Stimulated activated CD4-positive, alpha-beta T cell treated with anti-CD3 and anti-CD28 coated beads, Interleukin-1b, Interleukin-23, amount 100 ng/mL, for 1 hour (primary cell): Measurements from ENCODE around the gene COL11A2.
"Not testable (repeated sequence)": the region's sequence is repeated elsewhere in the genome, so short reads cannot be mapped to it uniquely, and the experiment has no call there.

Source experiments
- DNase-seq, 2 donors: peaks; one replicate each; pipeline ENCODE4 v3.0.0-alpha.2; 2020; ENCODE audit warnings: low read depth in 2 of 2

Gene COL11A2

DNA sequence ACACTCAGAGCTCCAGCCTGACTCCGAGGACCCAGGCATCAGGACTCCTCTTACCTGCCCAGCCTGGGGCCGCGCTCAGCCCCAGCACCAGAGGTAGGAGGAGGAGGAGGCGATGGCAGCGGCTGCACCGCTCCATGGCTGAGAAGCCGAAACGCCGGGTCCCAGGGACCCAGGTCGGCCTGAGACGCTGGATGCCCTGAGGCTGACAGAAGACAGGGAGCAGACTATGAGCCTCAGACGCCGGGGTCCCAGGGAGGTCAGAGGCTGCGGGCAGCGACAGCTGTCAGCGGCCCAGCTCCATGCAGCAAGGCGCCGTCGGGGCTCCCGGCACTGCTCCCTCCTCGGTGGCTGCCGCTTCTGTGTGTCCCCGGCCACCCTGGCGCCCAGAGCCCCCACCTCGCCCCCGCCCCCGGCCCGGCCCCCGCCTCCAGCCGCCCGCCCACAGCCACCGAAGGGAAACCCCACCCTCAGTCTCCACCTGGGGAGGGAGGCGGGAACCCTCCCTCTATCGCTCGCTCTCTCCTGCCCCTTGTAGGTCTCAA lies at the start of gene COL11A2:
COL11A2 (minus strand) TSS at position 363 of the 542 bp plus-strand sequence; CDS start at position 136, 227 bp downstream.
- DNase-seq, result no peak

DNA sequence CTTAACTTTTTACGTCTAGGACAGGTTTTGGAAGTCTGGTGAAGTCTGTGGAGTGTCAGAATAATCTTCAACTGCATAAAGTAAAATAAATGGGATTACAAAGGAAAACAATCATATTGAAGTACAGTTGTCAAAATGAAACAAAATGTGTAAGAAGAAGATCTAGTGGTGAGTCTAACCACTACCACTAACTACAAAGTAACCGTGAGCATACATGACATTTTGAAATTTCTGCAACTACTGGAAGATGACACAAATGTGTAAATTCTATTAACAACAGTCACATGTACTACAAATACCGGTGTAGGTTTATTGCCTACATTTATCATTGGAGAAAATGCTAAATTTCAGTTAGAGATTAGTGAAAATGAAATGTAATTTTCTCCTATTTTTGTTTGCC lies 49.7 kb upstream of the COL11A2 start:
- no peak for DNase-seq

- DNase-seq, result no peak
These were observed 45.5 kb upstream of the COL11A2 start for GRCh38 chr6:33237741-33238140.

GRCh38 chr6:33236852-33237251 lies 44.6 kb upstream of the COL11A2 start:
- no peak for DNase-seq

GRCh38 chr6:33236328-33236727 lies 44.1 kb upstream of the COL11A2 start:
- no peak for DNase-seq

- no peak for DNase-seq
These were observed 43.0 kb upstream of the COL11A2 start for GRCh38 chr6:33235221-33235634.

GRCh38 chr6:33226503-33227120 lies 34.3 kb upstream of the COL11A2 start:
- DNase-seq, result not testable (repeated sequence)

GRCh38 chr6:33217681-33218080 lies 25.4 kb upstream of the COL11A2 start:
- no peak for DNase-seq

DNA sequence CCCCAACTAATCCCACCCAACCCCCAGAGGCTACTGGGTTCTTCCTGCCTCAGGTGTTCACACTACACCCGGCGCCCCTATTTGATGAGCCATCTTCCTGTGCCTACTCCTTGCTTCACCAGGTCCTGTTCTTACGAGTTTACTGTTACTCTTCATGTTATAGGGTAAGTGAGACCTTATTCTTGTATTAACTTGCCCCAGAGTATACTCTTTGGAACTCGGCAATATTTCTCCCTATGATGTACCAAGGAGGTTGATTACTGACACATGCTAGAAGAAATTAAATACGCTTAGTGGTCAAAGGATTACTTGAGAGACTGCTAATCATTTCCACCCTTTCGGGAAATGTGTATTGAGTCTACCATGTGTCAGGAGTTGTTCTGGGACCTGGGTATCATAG lies 25.0 kb upstream of the COL11A2 start:
- DNase-seq, result no peak

DNA sequence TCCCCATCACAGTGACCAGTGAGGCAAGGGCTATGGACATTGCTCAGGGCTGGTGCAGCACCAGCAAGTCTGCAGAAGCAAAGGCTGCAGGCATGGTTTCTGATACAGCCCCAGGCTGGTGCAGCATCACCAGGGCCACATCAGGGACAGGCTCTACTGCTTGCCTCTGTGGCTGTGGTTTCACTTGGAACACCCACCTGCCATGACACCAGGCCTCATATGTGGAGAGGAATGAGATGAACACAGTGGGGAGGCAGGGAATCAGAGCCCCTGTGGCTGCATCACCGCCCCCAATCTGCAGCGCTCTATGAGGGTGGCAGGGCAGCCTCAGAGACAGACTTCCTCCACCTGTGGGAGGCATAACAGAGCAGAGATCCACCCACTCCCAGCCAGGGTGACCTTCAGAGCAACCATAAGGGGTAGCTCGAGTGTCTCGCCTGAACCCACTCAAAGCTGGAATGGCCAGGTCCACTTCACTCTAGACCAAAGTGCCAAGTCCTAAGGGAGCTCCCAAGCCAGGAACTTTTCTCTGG lies 23.9 kb upstream of the COL11A2 start:
- no peak for DNase-seq

DNA sequence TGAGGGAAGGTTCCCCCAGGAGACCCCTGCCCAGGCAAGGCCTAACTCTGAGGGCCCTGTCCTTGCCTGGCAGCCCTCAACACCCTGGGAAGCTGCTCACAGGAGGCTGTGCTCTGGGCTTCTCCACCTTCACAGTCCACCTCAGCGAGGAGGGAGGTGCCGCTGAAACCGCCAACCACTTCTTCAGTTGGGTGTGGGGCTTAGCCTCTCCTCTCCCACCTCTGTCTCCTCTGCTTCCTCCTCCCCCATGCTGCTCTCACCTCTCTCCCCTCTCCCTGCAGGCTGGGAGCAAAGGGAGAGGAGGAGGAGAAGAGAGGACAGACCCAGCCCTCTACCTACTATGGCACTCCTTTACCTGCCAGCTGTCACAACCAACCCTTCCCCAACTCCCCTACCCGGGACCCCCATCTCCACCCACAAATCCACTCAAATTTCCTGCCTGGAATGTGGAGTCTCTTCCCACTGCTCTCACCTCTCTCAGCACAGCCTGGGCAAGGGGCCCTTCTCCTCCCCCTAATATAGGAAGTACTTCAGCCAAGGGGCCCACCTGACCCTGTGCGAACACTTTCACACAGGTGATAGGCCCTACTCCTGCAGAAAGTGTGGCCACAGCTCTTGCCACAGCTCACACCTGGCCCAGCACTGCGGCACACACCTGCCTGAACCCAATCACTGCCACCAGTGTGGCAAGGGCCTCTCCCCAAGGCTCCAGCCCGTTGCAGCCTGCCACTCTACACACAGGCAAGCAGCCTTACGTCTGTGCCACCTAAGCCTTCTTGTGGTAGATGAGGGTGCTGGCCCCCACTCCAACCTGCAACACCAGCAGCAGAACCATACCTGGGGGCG lies 23.2 kb upstream of the COL11A2 start:
- no peak for DNase-seq

DNA sequence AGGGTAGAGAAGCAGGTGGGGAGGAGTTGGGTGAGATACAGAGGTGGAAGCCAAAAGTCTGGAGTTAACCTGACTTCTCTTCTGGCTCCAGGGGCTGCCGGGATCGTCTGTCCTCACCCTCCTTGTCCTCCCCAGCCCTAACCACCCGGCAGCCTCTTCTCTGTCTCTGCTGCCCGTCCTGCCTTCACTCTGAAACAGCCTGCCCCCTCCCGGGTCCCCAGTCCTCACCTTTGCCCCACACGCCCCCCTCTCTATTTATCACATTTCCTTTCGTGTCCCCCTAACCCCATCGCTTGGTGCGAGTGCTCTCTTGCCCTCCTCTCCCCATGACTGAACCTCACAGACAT lies 21.7 kb upstream of the COL11A2 start:
- DNase-seq, result no peak

- DNase-seq, result no peak
These were observed 21.1 kb upstream of the COL11A2 start for GRCh38 chr6:33213166-33213988.

DNA sequence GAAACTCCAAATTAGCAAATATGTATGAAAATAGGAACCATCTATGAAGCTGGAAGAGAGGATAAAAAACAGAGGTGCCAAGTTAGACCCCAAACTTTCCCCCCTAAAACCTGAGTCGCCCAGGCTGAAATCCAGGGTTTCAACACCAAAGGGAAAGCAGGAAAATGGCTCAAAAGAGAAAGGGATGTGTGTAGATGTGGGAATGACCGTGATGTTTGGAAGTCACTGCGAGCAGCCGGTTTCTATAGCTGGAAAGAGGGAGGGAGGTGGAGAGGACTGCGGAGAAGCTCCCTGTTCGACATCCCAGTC lies 20.5 kb upstream of the COL11A2 start:
- no peak for DNase-seq

- DNase-seq, result no peak
These were observed 19.6 kb upstream of the COL11A2 start for GRCh38 chr6:33211666-33212422.

DNA sequence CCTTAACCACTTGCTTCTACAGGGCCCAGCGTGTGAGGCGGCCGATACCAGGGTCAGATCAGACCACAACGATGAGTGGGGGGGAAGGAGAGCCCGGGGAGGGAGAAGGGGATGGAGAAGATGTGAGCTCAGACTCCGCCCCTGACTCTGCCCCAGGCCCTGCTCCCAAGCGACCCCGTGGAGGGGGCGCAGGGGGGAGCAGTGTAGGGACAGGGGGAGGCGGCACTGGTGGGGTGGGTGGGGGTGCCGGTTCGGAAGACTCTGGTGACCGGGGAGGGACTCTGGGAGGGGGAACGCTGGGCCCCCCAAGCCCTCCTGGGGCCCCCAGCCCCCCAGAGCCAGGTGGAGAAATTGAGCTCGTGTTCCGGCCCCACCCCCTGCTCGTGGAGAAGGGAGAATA lies 18.9 kb upstream of the COL11A2 start:
- no peak for DNase-seq

- no peak for DNase-seq
These were observed 17.6 kb upstream of the COL11A2 start for GRCh38 chr6:33209856-33210255.

- DNase-seq, result peak; percentile 64 to 76
These were observed 16.1 kb upstream of the COL11A2 start, which contains the start of gene RING1 for GRCh38 chr6:33208091-33208967. Gene RING1, plus strand, starts transcription at chr6:33208500. Its CDS starts 323 bp downstream, at chr6:33208823.

DNA sequence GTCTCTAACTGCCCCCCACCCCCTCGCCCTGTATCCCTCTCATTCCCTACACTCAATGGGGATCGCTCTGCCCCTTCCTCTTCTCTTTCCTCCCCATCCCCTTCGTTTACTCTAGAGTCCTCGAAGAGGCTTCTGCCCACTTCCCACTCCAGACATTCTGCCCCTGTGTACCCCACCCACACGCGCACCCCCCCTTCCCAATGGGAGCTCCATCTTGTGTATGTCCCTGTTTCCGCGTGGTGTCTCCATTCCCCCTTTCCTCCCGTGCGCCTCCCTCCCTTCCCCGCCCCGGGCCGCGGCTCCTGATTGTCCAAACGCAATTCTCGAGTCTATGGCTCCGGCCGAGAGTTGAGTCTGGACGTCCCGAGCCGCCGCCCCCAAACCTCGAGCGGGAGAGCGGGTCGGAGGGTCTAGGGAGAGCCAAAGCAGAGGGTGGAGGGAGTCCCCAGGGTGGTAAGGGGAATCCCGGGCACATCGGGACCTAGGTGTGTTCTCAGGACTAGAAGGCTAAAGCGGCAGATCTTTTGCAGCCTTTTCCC lies 15.4 kb upstream of the COL11A2 start:
- DNase-seq, result no peak
